Measurements from ENCODE around the gene PLB1.

PLB1 gene

DNA sequence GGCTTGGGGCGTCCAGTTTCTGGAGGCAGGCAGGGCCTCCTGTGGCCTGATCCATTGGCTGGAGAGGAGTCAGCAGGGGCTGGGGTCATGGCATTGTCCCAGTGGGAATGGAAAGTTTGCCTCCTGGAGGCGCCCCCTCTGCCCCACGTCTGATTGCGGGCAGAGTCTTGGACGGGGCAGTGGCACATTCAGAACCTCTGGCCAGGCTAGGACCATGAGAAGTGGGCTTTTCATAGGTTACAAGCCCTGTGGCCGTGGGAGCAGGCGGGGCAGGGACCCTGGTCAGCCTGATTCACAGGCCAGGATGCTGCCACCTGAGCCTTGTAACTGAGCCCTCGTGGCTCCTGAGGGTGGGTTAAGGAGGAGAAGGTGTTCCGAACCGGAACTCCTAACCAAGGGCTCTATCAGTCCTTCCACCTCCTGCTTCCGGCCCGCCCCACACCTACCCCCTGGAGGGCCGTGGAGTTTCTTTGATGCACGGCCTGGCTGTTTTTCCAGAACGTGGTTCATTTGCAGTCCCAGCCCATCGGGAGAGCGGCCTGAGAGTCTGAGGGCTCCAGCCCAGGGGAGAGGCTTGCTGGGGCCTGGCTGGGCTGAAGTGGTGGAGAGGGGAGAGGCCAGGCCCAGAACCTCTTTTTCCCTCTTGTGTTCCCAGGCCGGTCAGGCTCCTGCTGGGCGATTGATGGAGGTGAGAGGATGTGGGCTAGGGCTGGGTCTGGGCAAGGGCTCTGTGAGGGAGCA, 43.9 kb upstream of the PLB1 start:
- no peak overlapping the region for H3K27ac ChIP-seq (replicated peaks; ENCODE audit: low read length)
- H4K91ac ChIP-seq (ENCODE audit: low read depth, low read length, poor library complexity) = no peak overlapping the region
- no peak overlapping the region for H3K9ac ChIP-seq (ENCODE audit: low read depth, low read length, poor library complexity)
- H3K23ac ChIP-seq (ENCODE audit: low read depth, low read length, poor library complexity) = peak overlapping the region; percentile 17
- DNase-seq (ENCODE audit: low spot score) = no peak
- H3K79me1 ChIP-seq (ENCODE audit: low read depth, low read length) = no peaks in the 10 kb centered on the region
- no CpG with 5 or more reads among the region's 19 CpGs for WGBS, 2 donors (ENCODE audit: extremely low coverage in 2 of 2, insufficient read length in 2 of 2, insufficient replicate concordance in 1 of 2)
- H3K4me2 ChIP-seq (ENCODE audit: insufficient read depth, low read length, poor library complexity, severe bottlenecking) = no peak overlapping the region
- H2AK5ac ChIP-seq (ENCODE audit: low read depth, low read length) = peak overlapping the region; percentile 30
- H3K27me3 ChIP-seq (ENCODE audit: control insufficient read depth in 3 of 3, insufficient read depth in 3 of 3, low read depth in 1 of 3, low read length in 3 of 3) = peaks cover 0 to 11% (median 0%) of the 10 kb centered on the region in 3 experiments
- peak overlapping the region; percentile 56 for H2AFZ ChIP-seq (ENCODE audit: low read length)
- no peak overlapping the region for H2BK12ac ChIP-seq (ENCODE audit: low read length)
- no peak overlapping the region for H3K4me3 ChIP-seq (ENCODE audit: low read length in 2 of 2)
- peak overlapping the region; percentile 51 for H3K18ac ChIP-seq (ENCODE audit: low read length)
- no peak overlapping the region for H2BK5ac ChIP-seq (ENCODE audit: low read length)
- H2BK120ac ChIP-seq (ENCODE audit: low read depth, low read length) = no peak overlapping the region
- no peaks in the 10 kb centered on the region for H3K9me3 ChIP-seq (replicated peaks in 1 of 2; ENCODE audit: control insufficient read depth in 2 of 2, insufficient read depth in 1 of 2, low read depth in 1 of 2, low read length in 2 of 2)
- no peak overlapping the region for H3K14ac ChIP-seq (ENCODE audit: low read length)
- H2BK15ac ChIP-seq (ENCODE audit: low read length) = no peak overlapping the region
- peak overlapping the region; percentile 29 for H4K8ac ChIP-seq (ENCODE audit: low read depth, low read length)
- peaks cover 0 to 2% of the 10 kb centered on the region in 2 donors for H3K4me1 ChIP-seq (ENCODE audit: control insufficient read depth in 2 of 2, insufficient read depth in 1 of 2, low read depth in 1 of 2, low read length in 2 of 2)
- H3K4ac ChIP-seq (ENCODE audit: low read length) = no peak overlapping the region
- no peaks in the 10 kb centered on the region for H3K36me3 ChIP-seq (replicated peaks in 1 of 2; ENCODE audit: control insufficient read depth in 2 of 2, insufficient read depth in 2 of 2, low read length in 2 of 2)

DNA sequence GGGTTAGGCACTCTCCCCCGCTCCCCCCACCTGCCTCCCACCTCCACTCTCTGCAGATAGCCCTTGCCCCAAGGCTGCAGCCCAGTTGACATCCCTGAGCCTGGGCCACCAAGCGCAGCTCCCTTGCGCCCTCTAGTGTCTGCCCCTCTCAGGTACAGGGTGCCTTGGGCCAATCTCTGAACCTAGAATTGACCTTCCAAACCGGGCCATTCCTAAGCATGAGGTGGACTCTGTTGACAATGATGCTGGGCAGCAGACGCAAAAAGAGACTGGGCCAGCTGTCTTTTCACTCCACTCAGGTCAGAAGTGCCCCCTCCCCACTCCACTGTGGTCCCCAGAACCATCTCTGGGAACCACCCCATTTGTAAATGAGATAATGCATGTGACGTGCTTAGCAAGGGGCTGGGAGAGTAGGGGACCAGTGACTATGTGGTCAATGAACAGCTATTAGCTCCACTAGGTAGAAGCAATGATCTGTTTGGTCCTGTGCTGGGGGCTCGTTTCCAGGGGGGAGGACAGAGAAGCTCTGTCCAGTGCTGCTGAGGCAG, 43.3 kb upstream of the PLB1 start:
- Histone ChIP-seq H2AFZ (ENCODE audit: low read length) (no peak overlapping the region), H3K27me3 (ENCODE audit: control insufficient read depth in 3 of 3, insufficient read depth in 3 of 3, low read depth in 1 of 3, low read length in 3 of 3) (peaks cover 0 to 5% (median 0%) of the 10 kb centered on the region in 3 experiments), H3K14ac (ENCODE audit: low read length) (no peak overlapping the region), H3K27ac (replicated peaks; ENCODE audit: low read length) (no peak overlapping the region), H3K9ac (ENCODE audit: low read depth, low read length, poor library complexity) (no peak overlapping the region), H4K91ac (ENCODE audit: low read depth, low read length, poor library complexity) (no peak overlapping the region), H3K79me1 (ENCODE audit: low read depth, low read length) (no peaks in the 10 kb centered on the region), H3K4ac (ENCODE audit: low read length) (no peak overlapping the region), H3K18ac (ENCODE audit: low read length) (peak overlapping the region; percentile 51), H3K4me3 (ENCODE audit: low read length in 2 of 2) (no peak overlapping the region), H2BK15ac (ENCODE audit: low read length) (peak overlapping the region; percentile 32), H3K9me3 (replicated peaks in 1 of 2; ENCODE audit: control insufficient read depth in 2 of 2, insufficient read depth in 1 of 2, low read depth in 1 of 2, low read length in 2 of 2) (no peaks in the 10 kb centered on the region), H3K4me2 (ENCODE audit: insufficient read depth, low read length, poor library complexity, severe bottlenecking) (no peak overlapping the region), H2BK12ac (ENCODE audit: low read length) (no peak overlapping the region), H4K8ac (ENCODE audit: low read depth, low read length) (peak overlapping the region; percentile 29), H3K23ac (ENCODE audit: low read depth, low read length, poor library complexity) (peak overlapping the region; percentile 4), H3K36me3 (replicated peaks in 1 of 2; ENCODE audit: control insufficient read depth in 2 of 2, insufficient read depth in 2 of 2, low read length in 2 of 2) (no peaks in the 10 kb centered on the region), H2BK5ac (ENCODE audit: low read length) (no peak overlapping the region), H3K4me1 (ENCODE audit: control insufficient read depth in 2 of 2, insufficient read depth in 1 of 2, low read depth in 1 of 2, low read length in 2 of 2) (peaks cover 0 to 2% of the 10 kb centered on the region in 2 donors), H2AK5ac (ENCODE audit: low read depth, low read length) (peak overlapping the region; percentile 30), H2BK120ac (ENCODE audit: low read depth, low read length) (no peak overlapping the region)
- no CpG with 5 or more reads among the region's 7 CpGs for WGBS, 2 donors (ENCODE audit: extremely low coverage in 2 of 2, insufficient read length in 2 of 2, insufficient replicate concordance in 1 of 2)
- peak; percentile 58 for DNase-seq (ENCODE audit: low spot score)

DNA sequence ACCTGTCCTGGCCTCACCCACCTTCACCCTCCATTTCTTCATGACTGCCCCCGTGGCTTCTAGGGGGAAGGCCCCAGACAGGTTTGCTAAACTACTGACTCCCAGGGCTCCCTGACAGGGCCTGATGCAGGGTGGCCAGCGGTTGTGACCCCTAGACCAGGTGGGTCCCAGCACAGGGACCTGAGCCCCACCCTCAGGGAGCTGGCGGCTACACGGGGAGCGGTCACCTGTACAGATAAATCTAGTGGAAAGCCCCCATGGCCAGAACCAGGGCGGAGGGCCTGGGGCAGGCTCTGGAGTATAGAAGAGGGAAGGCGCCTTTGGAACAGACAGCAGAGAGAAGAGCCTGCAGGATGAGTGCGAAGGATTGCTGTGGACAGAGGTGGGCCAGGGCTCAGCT, 42.5 kb upstream of the PLB1 start:
- peak overlapping the region; percentile 68 for H3K18ac ChIP-seq (ENCODE audit: low read length)
- H4K8ac ChIP-seq (ENCODE audit: low read depth, low read length) = no peak overlapping the region
- no peak overlapping the region for H3K4me3 ChIP-seq (ENCODE audit: low read length in 2 of 2)
- no peak overlapping the region for H2BK5ac ChIP-seq (ENCODE audit: low read length)
- WGBS, 2 donors (ENCODE audit: extremely low coverage in 2 of 2, insufficient read length in 2 of 2, insufficient replicate concordance in 1 of 2) = no CpG with 5 or more reads among the region's 8 CpGs
- no peak overlapping the region for H3K27ac ChIP-seq (replicated peaks; ENCODE audit: low read length)
- no peak overlapping the region for H2BK120ac ChIP-seq (ENCODE audit: low read depth, low read length)
- DNase-seq (ENCODE audit: low spot score) = no peak
- peaks cover 0 to 2% of the 10 kb centered on the region in 2 donors for H3K4me1 ChIP-seq (ENCODE audit: control insufficient read depth in 2 of 2, insufficient read depth in 1 of 2, low read depth in 1 of 2, low read length in 2 of 2)
- H3K4me2 ChIP-seq (ENCODE audit: insufficient read depth, low read length, poor library complexity, severe bottlenecking) = no peak overlapping the region
- peaks cover 0 to 5% (median 0%) of the 10 kb centered on the region in 3 experiments for H3K27me3 ChIP-seq (ENCODE audit: control insufficient read depth in 3 of 3, insufficient read depth in 3 of 3, low read depth in 1 of 3, low read length in 3 of 3)
- no peak overlapping the region for H4K91ac ChIP-seq (ENCODE audit: low read depth, low read length, poor library complexity)
- H3K9ac ChIP-seq (ENCODE audit: low read depth, low read length, poor library complexity) = no peak overlapping the region
- H3K23ac ChIP-seq (ENCODE audit: low read depth, low read length, poor library complexity) = no peak overlapping the region
- H2BK12ac ChIP-seq (ENCODE audit: low read length) = no peak overlapping the region
- no peak overlapping the region for H3K14ac ChIP-seq (ENCODE audit: low read length)
- no peaks in the 10 kb centered on the region for H3K9me3 ChIP-seq (replicated peaks in 1 of 2; ENCODE audit: control insufficient read depth in 2 of 2, insufficient read depth in 1 of 2, low read depth in 1 of 2, low read length in 2 of 2)
- H2AFZ ChIP-seq (ENCODE audit: low read length) = no peak overlapping the region
- H2AK5ac ChIP-seq (ENCODE audit: low read depth, low read length) = no peak overlapping the region
- H2BK15ac ChIP-seq (ENCODE audit: low read length) = peak overlapping the region; percentile 32
- H3K36me3 ChIP-seq (replicated peaks in 1 of 2; ENCODE audit: control insufficient read depth in 2 of 2, insufficient read depth in 2 of 2, low read length in 2 of 2) = no peaks in the 10 kb centered on the region
- H3K79me1 ChIP-seq (ENCODE audit: low read depth, low read length) = no peaks in the 10 kb centered on the region
- no peak overlapping the region for H3K4ac ChIP-seq (ENCODE audit: low read length)
